SH-SY5Y (cell line): Measurements from ENCODE around the gene XK.

Source experiments
- GATA2 ChIP-seq: IDR thresholded peaks from 2 replicates; pipeline ENCODE4 v1.6.1; 2011; ENCODE audit warnings: mild to moderate bottlenecking, low read depth, low read length
- GATA3 ChIP-seq: IDR thresholded peaks from 2 replicates; pipeline ENCODE4 v1.6.1; 2011; ENCODE audit warnings: low read depth, mild to moderate bottlenecking, low read length, moderate library complexity

- TF ChIP-seq GATA2 (no peak), GATA3 (no peak)
These were observed 60.8 kb downstream of the XK start for GRCh38 chrX:37746218-37746941.
